ENCODE data around the gene ETV7.
A peak's percentile ranks its signal among the peaks of the same experiment; 100 is the strongest.
"Not testable (repeated sequence)": the region's sequence is repeated elsewhere in the genome, so short reads cannot be mapped to it uniquely, and the experiment has no call there.

The ETV7 gene

DNA sequence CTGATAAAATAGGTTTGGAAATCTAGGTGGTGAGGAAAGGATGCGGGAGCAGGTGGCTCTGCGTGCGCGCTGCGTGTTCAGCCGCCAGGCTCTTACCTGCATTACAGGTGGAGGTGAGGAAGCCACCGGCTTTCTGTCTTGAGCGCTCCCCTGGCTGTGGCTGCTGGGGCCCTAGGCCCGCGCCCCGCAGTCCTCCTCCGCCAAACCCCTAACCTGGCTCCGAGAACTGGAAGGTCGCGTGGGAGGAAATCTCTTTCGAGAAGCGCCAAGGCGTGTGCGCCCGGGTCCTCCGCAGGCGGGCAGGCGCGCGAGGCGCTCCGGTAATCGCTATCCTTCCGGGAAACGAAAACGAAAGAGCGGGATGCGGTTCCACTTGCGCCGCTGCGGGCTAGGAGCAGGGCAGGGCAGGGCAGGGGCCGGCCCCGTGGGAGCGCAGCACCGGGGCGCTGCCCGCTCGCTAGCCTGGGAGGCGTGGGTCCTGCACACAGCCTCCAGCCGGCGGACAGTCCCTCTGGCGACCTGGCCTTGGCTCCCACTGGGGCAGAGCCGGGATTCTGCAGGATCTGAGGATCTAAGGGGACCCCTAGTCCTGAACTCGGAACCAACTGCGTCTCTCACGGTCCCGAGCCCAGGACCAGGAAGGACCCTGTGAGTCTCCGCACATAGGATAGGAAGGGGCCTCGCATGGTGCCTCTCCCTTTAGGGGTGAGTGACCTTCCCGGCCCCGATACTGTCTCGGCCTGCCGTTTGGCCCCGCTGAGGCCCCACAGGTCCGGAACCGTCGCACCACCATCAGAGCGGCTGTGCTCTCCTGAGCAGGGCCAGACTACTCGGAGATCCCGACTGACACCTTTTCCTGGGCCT lies at the start of gene ETV7:
Gene ETV7, minus strand, starts transcription at position 230 of the 864 bp plus-strand sequence. Its CDS starts 128 bp downstream, at position 102.
- peak in 2 of 3 donors; percentile 8 to 12 for DNase-seq (ENCODE audit: low read depth in 2 of 3, low spot score in 1 of 3)

DNA sequence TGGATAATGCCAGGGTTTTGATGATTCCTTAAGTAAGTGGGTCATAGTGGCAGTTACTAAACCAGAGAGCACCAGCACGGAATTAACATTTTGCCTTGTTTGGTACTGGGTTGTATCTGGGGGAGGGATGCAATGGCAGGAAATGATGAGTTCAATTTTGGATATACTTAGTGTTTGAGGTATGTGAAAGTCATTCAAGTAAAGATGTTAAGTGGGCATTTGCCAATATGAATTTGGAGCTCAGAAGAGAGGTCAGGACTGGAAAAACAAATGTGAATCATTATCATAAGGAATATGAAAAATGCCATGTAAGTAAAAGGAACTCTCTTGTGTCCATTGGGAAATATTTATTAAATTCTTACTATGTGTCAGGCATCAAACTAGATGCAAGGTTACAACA lies 49.0 kb upstream of the ETV7 start:
- no peak for DNase-seq (ENCODE audit: low read depth in 2 of 3, low spot score in 1 of 3)

DNA sequence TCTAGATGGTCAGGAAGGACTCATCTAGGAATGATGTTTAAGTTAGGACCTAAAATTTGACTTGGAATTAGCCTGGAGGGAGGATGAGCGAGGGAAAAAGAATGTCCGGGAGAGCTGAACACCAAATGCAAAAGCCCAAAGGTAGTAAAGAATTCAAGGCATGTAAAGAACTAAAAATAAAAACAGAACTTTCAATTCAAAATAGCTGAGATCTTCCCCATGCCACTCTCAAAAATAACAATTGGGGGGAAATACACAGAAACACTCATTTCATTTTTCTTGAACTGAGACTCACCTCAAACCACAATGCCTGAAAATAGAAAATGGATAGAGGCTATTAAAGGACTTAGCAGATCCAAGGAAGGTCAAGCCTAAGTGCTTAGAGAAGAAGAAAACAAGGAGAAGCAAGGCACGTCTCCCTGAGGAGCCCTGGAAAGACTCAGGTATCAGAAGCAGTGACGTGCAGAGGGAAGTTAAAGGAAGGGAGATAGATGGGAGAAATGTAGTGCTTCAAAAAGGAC lies 44.7 kb upstream of the ETV7 start:
- DNase-seq (ENCODE audit: low read depth in 2 of 3, low spot score in 1 of 3), result no peak

DNA sequence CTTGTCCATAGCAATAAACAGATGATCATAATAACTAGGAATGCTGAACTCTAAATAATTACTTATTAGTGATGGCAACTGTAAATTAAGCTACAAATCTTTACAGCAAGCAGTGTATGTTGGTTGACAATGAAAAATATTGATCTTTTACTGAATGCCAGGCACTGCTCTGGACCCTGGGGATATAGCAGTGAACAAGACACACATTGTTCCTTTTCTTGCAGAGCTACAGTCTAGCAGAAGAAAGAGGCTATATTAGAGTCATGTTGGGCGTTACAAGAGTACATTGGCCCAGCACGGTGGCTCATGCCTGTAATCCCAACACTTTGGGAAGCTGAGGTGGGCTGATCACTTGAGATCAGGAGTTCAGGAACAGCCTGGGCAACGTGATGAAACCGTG lies 43.7 kb upstream of the ETV7 start:
- no peak for DNase-seq (ENCODE audit: low read depth in 2 of 3, low spot score in 1 of 3)

DNA sequence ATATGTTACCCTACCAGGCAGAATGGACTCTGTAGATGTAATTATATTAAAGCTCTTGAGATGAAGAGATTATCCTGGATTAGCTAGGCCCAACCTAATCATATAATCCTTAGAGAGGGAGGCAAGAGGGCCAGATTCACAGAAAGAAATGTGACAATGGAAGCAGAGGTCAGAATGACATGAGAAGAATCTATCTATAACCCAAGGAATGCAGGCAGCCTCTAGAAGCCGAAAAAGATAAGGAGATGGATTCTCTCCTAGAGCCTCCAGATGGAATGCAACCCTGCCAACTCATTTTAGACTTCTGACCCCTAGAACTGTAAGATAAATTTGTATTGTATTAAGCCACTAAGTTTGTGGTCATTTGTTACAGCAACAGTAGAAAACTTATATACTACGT lies 42.9 kb upstream of the ETV7 start:
- no peak for DNase-seq (ENCODE audit: low read depth in 2 of 3, low spot score in 1 of 3)

DNA sequence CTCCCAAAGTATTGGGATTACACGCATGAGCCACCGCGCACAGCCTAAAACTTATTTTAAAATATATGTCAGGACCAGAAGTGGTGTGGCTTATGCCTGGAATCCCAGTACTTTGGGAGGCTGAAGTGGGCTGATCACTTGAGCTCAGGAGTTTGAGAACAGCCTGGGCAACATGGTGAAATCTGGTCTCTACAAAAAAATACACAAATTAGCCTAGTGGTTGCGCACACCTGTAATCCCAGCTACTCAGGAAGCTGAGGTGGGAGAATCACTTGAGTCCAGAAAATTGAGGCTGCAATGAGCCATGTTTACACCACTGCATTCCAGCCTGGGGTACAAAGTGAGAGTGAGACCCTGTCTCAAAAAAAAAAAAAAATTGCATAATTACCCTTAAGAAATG lies 41.4 kb upstream of the ETV7 start:
- DNase-seq (ENCODE audit: low read depth in 2 of 3, low spot score in 1 of 3), result no peak

DNA sequence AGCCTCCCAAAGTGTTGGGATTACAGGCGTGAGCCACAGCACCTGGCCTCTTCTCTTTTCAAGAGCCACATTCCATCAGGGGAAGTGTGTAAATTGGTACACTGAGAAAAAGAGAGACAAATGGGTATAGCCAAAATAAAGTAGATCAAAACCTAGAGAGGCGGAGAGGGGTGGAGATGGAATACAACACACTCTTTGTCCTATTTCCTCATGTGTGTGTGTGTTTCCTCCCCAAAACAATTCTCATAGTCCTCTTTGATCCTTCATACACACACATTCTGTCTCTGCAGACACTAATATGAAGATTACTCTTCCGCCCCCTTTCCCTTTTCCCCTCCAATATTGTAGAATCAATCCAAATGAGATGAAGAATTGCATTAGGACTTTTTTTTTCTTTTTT lies 39.2 kb upstream of the ETV7 start:
- no peak for DNase-seq (ENCODE audit: low read depth in 2 of 3, low spot score in 1 of 3)

DNA sequence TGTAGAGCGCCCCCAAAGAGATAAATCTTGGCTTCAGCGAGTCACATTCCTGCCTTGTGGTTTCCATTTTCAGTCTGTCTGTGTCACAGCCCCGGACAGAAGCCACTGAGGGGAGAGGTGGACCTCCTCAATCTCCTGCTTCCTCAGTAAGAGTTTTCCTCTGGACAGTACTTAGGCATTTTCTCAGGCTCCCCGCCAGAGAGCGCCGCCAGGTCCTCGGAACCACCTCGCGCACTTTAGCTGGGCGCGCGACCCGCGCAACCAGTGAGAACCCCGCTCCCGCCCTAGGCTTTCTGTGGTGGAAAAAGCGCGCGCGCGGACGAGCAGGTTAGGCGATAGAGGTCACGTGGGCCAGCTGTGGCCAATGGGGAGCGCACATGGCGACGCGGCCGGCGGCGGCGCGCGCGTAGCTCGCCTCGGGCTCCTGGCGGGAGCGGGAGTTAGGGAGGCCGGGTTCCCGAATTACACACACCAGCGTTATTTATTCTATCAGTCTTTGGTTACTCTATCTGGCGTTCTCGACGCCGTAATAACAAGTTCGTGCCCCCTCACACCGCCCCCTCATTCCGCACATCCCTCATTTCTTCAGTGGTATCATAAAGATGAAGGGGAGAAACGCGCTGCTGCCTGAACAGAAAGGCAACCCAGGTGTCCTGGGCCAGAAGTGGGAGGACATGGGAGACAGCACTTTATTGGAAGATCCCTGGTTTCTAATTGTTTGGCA lies 35.8 kb upstream of the ETV7 start:
- DNase-seq (ENCODE audit: low read depth in 2 of 3, low spot score in 1 of 3), result peak; percentile 94 to 98 (median 95)

DNA sequence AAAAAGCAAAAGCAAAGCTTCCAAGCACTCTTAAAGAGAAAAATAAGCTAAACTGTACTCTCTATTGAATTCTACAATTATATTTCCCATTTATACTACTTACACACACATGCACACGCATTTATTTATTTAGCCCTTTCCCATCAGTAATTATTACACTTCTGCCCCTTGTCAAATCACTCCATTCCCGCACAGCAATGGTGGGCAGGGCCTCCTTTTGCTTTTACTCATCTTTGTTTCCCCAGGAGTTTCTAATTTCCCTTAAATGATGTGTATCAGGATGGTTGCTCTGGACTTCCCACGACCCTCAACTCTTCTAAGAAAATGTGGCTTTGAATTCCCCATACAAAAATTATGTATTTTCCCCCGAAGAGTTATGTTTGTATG lies 35.2 kb upstream of the ETV7 start:
- DNase-seq (ENCODE audit: low read depth in 2 of 3, low spot score in 1 of 3), result no peak

DNA sequence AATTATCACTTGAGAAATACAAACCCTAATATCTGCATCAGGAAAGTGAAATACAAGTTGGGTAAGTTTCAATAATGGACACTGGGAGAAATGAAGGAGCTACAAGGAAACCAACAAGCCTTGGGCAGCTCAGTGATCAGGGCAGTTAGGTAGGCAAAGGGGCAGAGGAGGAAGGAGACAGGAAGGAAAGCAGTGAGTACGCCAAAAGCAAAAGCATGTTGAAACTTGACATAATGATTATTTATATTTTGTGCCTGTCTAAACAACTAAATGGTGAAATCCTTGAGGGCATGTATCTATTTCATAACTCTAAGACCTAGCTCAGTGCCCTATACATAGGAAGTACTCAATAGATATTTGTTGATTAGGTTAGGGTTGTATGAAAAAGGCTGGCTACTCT lies 31.8 kb upstream of the ETV7 start:
- no peak for DNase-seq (ENCODE audit: low read depth in 2 of 3, low spot score in 1 of 3)

DNA sequence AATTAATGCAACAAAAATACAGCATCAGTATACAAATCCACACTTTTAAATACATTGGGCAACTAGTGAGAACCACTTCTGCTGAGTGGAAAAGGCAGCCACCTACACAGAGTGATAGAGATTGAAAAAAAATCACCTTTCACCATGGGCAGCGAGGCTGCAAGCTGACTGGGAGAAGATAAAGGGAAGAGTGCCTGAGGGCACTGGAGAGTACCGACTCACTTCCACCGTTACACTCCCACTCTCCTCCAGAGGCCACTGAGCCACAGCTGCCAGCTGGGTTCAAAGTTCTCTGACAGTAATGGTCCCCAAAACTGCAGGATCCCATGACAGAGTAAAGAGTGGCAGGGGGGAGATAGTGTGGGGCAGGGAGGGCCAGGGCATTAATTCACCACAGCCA lies 31.1 kb upstream of the ETV7 start:
- DNase-seq (ENCODE audit: low read depth in 2 of 3, low spot score in 1 of 3), result no peak

DNA sequence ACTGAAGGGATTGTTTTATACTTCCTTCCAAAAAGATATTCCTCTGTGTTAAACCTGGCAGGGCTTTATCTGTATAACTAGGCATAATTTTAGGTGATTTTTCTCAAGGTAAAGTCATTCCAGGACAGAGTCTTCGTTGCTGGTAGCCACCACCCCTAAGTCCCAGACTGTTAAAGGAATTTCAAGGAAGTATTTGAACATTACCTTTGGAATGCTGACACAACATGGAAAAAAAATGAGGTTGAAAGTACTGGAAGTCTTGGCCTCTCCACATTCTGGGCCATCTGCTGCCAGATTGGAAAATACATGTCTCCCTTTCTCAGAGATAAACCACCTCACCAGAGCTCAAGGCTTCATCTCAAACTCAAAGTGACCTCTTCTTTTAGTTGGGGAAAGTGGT lies 27.0 kb upstream of the ETV7 start:
- DNase-seq (ENCODE audit: low read depth in 2 of 3, low spot score in 1 of 3), result no peak

DNA sequence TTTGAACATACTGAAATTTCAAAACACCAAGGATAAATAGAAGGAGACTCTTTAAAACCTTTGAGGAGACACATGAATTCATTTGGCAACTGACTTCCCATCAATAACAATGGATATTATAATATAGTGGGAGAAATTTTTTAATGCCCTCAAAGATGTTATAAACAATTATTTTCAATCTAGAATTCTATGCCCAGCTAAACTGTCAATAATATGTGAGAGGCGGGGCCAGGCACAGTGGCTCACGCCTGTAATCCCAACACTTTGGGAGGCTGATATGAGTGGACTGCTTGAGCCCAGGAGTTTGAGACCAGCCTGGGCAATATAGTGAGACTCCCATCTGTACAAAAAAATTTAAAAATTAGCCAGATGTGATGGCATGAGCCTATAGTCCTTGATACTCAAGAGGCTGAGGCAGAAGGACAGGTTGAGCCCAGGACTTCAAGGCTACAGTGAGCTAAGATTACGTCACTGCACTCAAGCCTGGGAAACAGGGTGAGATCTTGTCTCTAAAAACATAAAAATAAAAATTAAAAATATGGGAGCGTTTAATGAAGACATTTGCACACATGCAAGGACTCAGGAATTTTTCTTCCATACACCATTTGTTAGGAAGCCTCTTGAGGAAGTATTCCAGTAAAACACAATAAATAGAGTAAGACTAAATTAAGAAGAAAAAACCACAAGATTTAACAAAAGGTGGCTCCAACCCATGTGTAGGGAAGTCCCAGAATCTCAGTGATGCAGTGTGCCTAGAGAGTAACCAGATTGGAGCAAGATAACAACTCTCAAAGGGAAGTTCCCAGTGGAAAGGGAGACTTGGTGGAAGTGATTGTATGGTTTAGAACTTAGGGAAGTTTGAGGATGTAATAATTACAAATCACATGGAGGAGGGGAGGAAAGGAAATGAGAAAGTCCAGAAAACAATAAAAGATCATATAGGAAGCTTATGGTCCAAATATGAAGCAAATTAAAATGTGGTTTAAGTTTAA lies 26.3 kb upstream of the ETV7 start:
- no peak for DNase-seq (ENCODE audit: low read depth in 2 of 3, low spot score in 1 of 3)

DNA sequence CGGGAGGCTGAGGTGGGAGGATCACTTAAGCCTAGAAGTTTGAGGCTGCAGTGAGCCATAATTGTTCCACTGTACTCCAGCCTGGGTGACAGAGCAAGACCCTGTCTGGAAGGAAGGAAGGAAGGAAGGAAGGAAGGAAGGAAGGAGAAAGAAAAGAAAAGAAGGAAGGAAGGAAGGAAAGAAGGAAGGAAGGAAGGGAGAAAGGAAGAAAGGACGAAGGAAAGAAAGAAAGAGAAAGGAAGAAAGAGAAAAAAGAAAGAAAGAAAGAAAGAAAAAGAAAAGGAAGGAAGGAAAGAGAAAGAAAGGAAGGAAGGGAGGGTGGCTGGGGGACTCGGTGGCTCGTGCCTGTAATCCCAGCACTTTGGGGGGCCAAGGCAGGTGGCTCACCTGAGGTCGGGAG lies 22.2 kb upstream of the ETV7 start:
- not testable (repeated sequence) for DNase-seq (ENCODE audit: low read depth in 2 of 3, low spot score in 1 of 3)

DNA sequence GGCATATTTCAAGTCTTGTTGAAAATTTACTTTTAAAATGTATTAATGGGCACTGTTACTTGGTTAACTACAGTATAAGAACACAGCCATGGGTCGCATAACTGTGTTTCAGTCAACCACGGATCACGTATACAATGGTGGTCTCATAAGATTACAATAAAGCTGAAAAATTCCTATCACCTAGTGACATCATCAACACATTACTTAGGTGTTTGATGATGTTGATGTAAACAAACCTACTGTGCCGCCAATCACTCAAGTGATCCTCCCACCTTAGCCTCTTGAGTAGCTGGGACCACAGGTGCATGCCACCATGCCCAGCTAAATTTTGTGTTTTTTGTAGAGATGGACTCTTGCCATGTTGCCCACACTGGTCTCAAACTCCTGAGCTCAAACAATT lies 16.7 kb upstream of the ETV7 start:
- no peak for DNase-seq (ENCODE audit: low read depth in 2 of 3, low spot score in 1 of 3)

DNA sequence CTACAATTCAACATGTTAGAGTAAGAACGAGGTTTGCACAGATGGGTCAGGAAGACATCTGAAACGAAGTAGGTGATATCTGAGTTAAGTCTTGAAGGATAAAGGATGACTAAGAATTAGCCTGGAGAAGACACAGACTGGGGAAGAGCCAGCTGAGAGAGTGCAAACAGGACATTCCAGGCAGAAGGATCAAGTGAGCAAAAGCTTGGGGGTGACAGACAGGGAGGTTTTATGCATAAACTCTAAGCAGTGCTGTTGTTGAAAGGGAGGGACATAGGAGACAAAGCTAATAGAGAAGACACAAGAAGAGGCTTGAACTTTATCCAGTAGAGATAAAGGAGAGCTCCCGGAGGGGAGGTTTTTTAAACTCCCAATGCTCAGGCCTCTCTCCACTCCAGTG lies 15.0 kb upstream of the ETV7 start:
- DNase-seq (ENCODE audit: low read depth in 2 of 3, low spot score in 1 of 3), result no peak

DNA sequence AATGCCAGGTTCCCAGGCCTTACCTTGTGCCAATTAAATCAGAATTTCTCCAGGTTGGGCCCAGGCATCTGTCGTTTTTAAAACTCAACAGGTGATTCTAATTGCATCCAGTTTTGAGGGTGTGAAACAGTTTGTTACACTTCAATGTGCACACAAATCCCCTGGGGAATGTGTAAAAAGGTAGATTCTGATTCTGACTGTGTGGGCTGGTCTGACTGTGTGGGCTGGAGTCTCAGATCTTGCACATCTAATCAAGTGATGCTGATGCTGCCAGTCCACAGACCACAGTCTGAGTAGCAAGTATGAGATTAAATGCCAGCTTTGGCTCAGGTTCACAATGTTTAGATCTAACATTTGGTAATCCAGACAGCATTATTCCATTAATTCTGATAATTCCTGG lies 12.5 kb upstream of the ETV7 start:
- no peak for DNase-seq (ENCODE audit: low read depth in 2 of 3, low spot score in 1 of 3)

DNA sequence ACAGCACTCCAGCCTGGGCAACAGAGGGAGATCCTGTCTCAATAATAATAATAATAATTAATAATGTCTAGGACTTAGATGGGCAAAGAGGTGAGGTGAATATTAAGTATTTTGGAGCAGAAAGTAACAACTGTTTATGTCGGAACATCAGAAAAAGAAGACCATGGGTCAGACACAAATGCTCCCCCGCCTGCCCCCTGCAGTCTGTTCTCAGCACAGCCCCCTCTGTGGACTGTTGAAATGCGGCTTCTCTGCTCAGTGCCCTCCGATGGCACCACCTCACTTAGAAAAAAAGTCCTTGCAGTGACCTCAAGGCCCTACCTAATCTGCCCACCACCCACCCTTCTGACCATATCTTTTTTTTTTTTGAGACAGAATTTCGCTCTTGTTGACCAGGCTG lies 5.2 kb upstream of the ETV7 start:
- DNase-seq (ENCODE audit: low read depth in 2 of 3, low spot score in 1 of 3), result no peak

DNA sequence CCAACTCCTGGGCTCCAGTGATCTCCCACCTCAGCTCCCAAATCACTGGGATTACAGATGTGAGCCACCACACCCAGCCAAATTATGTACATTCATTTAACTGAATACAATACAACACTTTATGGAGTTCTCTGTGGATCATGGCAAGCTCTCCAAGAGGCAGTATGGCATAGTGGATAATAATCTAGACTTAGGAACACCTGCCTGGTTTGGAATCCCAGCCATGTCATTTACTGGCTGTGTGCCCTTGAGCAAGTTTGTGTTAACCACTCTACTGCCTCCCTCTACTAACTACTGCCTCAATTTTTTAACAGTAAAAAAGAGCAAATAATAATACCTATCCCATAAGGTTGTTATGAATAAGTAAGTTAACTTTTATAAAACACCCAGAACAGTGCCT lies 1.9 kb upstream of the ETV7 start:
- no peak for DNase-seq (ENCODE audit: low read depth in 2 of 3, low spot score in 1 of 3)

DNA sequence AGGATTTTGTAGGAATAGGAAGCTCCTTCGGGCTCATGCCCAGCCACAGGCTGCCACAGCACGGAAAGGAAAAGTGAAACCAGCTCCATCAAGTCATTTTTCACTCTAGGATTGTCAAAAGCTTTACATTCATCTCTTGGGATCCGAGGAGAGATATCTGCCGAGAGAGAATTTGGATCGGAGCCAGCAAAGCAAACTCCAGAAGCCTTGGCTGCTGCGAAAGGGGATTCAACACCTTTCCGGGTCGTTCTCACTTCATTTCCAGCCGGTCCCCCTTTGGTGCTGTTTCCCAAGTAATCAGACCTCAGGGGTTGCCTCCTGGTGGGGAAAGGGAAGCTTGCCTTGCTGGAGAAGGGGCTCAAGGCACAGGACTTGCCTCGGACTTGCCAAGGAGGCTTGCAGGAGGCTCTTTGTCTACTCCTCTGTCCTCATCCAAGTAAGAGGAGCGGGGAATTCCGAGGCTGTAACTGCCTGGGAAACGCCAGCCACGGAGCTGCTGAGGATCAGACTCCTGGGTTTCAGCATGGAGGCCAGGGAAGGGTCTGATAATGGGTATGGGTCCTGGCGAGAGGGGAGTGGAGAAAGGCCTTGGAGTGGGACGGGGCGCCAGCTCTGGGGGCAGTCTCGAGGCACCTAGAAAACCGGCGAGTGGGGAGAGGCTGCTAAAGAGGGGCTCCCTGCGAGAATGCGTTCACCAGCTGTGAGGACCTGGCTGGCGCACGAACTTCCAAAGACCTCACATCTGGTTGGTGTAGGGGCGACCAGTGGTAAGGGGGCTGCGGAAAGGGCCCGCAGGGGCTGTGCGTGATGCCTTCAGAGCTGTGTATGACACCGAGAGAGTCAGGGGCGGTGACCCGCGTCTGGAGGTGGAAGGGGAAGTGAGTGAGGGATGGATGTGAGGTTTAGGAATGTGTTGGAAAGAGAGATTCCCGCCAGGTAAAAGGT lies 702 bp downstream of the ETV7 start:
- no peak for DNase-seq (ENCODE audit: low read depth in 2 of 3, low spot score in 1 of 3)

All from stimulated activated CD4-positive, alpha-beta T cell treated with anti-CD3 and anti-CD28 coated beads, Interleukin-12 subunit alpha, Interleukin-12 subunit beta, amount 100 ng/mL, for 48 hours (primary cell).